Loucy (cell line): Measurements from ENCODE around the gene C12orf75.

Experiments
- H2AFZ ChIP-seq: fragments of 200-600 bp; sonication (generic); 2 replicates; pipeline ENCODE4 v1.6.0; 2016; ENCODE audit warnings: antibody characterized with exemption, mild to moderate bottlenecking, low read length, moderate library complexity
- H3F3A ChIP-seq: fragments of 200-600 bp; 2 replicates; pipeline ENCODE4 v1.6.0; 2016; ENCODE audit warnings: antibody characterized with exemption, low read depth, mild to moderate bottlenecking
- H3K27me3 ChIP-seq: fragments of 200-600 bp; sonication (generic); 2 replicates; pipeline ENCODE4 v1.6.1; 2014; ENCODE audit warnings: low read length, mild to moderate bottlenecking; ENCODE audit not compliant: insufficient read depth, poor library complexity, severe bottlenecking
- H3K36me3 ChIP-seq: fragments of 200-600 bp; sonication (generic); 2 replicates; pipeline ENCODE4 v1.6.1; 2016; ENCODE audit warnings: low read length; ENCODE audit not compliant: insufficient read depth
- H3K4me1 ChIP-seq: fragments of 200-600 bp; sonication (generic); 2 replicates; pipeline ENCODE4 v1.5.1; 2014; ENCODE audit warnings: low read length, mild to moderate bottlenecking; ENCODE audit not compliant: insufficient read depth, poor library complexity, severe bottlenecking
- H3K4me2 ChIP-seq: fragments of 200-600 bp; sonication (generic); 2 replicates; pipeline ENCODE4 v1.6.0; 2014; ENCODE audit warnings: antibody characterized with exemption, low read length, low read depth, mild to moderate bottlenecking; ENCODE audit not compliant: poor library complexity, severe bottlenecking
- H3K4me3 ChIP-seq: fragments of 200-600 bp; sonication (generic); 2 replicates; pipeline ENCODE4 v1.5.1; 2014; ENCODE audit warnings: low read length, mild to moderate bottlenecking, mixed read lengths; ENCODE audit not compliant: poor library complexity, severe bottlenecking
- H3K79me2 ChIP-seq: fragments of 200-600 bp; sonication (generic); 2 replicates; pipeline ENCODE4 v1.6.1; 2014; ENCODE audit warnings: low read length; ENCODE audit not compliant: insufficient read depth
- H3K9ac ChIP-seq: fragments of 200-600 bp; sonication (generic); 2 replicates; pipeline ENCODE4 v1.6.0; 2014; ENCODE audit warnings: mild to moderate bottlenecking, low read depth, low read length, moderate library complexity; ENCODE audit not compliant: poor library complexity, severe bottlenecking
- H3K9me2 ChIP-seq: fragments of 200-600 bp; sonication (generic); replicated peaks from 2 replicates; pipeline ENCODE4 v1.6.1; 2016; ENCODE audit warnings: low read depth, low read length, mixed read lengths
- H3K9me3 ChIP-seq: fragments of 200-600 bp; sonication (generic); 2 replicates; pipeline ENCODE4 v1.6.1; 2014; ENCODE audit warnings: mild to moderate bottlenecking, antibody characterized with exemption, low read length, low read depth; ENCODE audit not compliant: insufficient read depth
- H4K20me1 ChIP-seq: fragments of 200-600 bp; sonication (generic); 2 replicates; pipeline ENCODE4 v1.6.0; 2014; ENCODE audit warnings: antibody characterized with exemption, low read length, mild to moderate bottlenecking; ENCODE audit not compliant: insufficient read depth, poor library complexity, severe bottlenecking
- EZH2phosphoT487 ChIP-seq: fragments of 200-600 bp; IDR thresholded peaks from 2 replicates; pipeline ENCODE4 v1.6.1; 2018; ENCODE audit warnings: antibody characterized with exemption, mild to moderate bottlenecking, moderate library complexity, borderline replicate concordance
- TF ChIP-seq, protein P1 (sequence below): fragments of 200-600 bp; sonication (generic); conservative IDR thresholded peaks from 2 replicates; pipeline ENCODE4 v1.5.1; 2014; ENCODE audit warnings: mild to moderate bottlenecking, antibody characterized with exemption, low read length

The C12orf75 gene

DNA sequence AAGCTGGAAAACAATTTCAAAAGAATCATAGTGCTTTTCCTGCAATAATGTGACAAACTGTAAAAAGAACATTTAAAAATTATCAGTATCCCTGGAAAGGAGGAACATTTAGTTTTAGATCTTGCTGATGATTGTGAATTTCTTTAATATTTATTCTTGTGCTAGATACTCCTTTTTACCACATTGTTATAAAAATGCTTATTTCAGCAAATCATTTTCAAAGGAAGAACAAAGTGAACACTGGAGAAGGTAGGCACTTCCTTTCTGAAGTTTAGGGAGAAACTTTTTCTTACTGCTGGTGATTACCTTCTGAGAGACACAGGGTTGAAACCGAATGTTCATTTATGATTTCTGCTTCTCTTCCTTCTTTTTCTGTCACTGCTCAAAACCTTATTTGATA is 45.1 kb upstream of the C12orf75 start:
- H3K4me1 ChIP-seq = no peaks in the 10 kb centered on the region
- no peak overlapping the region for H3K4me2 ChIP-seq
- no peaks in the 10 kb centered on the region for H3K27me3 ChIP-seq
- no peak overlapping the region for H2AFZ ChIP-seq
- H3K4me3 ChIP-seq = no peak overlapping the region
- H3K36me3 ChIP-seq = no peaks in the 10 kb centered on the region
- no peaks in the 10 kb centered on the region for H3K9me2 ChIP-seq
- H3F3A ChIP-seq = no peaks in the 10 kb centered on the region
- H3K9ac ChIP-seq = no peak overlapping the region
- H3K79me2 ChIP-seq = no peaks in the 10 kb centered on the region
- TF ChIP-seq EZH2phosphoT487 = no peak
- TF ChIP-seq, protein P1, sequence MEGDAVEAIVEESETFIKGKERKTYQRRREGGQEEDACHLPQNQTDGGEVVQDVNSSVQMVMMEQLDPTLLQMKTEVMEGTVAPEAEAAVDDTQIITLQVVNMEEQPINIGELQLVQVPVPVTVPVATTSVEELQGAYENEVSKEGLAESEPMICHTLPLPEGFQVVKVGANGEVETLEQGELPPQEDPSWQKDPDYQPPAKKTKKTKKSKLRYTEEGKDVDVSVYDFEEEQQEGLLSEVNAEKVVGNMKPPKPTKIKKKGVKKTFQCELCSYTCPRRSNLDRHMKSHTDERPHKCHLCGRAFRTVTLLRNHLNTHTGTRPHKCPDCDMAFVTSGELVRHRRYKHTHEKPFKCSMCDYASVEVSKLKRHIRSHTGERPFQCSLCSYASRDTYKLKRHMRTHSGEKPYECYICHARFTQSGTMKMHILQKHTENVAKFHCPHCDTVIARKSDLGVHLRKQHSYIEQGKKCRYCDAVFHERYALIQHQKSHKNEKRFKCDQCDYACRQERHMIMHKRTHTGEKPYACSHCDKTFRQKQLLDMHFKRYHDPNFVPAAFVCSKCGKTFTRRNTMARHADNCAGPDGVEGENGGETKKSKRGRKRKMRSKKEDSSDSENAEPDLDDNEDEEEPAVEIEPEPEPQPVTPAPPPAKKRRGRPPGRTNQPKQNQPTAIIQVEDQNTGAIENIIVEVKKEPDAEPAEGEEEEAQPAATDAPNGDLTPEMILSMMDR = no peak
- H4K20me1 ChIP-seq = no peaks in the 10 kb centered on the region
- H3K9me3 ChIP-seq = no peaks in the 10 kb centered on the region; the same call in 1 of the 2 replicates

DNA sequence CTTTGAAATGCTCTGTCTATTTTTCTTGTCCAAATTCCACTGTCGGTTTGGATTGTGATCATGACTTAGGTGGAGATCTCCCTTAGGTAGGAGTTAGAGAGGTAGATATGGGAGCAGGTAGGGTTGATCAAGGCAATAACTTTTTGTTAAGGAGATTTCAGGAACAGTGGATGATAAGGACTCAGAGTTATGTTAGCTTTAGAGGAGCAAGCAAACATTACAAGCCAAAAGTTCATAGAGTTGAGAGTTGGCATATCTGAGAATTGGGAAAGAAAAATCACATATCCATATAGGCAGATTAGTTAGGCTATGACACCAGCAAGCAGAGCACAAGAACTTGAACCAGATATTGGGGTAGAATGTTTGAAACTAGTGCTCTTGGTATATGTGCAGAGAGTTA is 43.1 kb upstream of the C12orf75 start:
- Histone ChIP-seq H3K9ac (no peak overlapping the region), H3K9me2 (no peaks in the 10 kb centered on the region), H3K4me3 (no peak overlapping the region), H2AFZ (no peak overlapping the region), H4K20me1 (no peaks in the 10 kb centered on the region), H3K9me3 (no peaks in the 10 kb centered on the region; the same call in 1 of the 2 replicates), H3F3A (no peaks in the 10 kb centered on the region), H3K36me3 (no peaks in the 10 kb centered on the region), H3K27me3 (no peaks in the 10 kb centered on the region), H3K79me2 (no peaks in the 10 kb centered on the region), H3K4me2 (no peak overlapping the region), H3K4me1 (no peaks in the 10 kb centered on the region)
- TF ChIP-seq EZH2phosphoT487 = no peak
- TF ChIP-seq, protein P1 = no peak

DNA sequence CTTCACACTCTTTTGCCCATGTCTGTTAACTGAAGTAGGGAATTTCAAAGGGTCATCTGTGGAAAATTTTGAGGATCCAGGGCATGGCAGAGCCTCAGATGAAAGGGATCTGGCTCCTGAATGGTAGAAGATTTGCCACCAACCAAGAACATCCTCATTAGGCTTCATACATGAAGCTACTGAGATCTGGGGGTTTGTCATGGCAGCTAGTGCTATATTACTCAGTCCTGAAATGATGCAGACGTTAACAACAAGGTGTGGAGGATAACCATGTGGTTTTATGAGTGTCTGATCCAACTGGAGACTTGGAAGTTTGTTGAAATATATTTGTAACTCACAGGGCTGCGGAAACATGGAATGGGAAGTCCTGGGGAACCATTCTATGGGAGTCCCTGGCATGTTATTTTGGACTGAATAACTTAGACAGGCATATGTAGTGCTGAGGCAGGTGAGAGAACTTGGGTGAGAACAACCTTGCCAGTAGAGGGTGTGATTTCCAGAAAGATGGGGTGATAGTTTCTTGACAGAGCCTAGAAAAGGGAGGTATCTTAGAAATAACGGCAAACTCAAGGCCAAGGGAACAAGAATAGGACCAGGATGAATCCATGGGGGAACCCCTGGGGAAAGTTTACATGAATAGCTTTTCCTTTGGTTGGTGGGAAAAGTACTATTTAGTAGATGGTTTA is 42.0 kb upstream of the C12orf75 start:
- H3K4me1 ChIP-seq = no peaks in the 10 kb centered on the region
- no peak for TF ChIP-seq EZH2phosphoT487
- TF ChIP-seq, protein P1 = peak; percentile 33
- H2AFZ ChIP-seq = no peak overlapping the region
- H3F3A ChIP-seq = no peaks in the 10 kb centered on the region
- H3K79me2 ChIP-seq = no peaks in the 10 kb centered on the region
- no peak overlapping the region for H3K9ac ChIP-seq
- H4K20me1 ChIP-seq = no peaks in the 10 kb centered on the region
- H3K27me3 ChIP-seq = no peaks in the 10 kb centered on the region
- H3K9me3 ChIP-seq = no peaks in the 10 kb centered on the region; the same call in 1 of the 2 replicates
- no peak overlapping the region for H3K4me2 ChIP-seq
- H3K4me3 ChIP-seq = no peak overlapping the region
- H3K9me2 ChIP-seq = no peaks in the 10 kb centered on the region
- no peaks in the 10 kb centered on the region for H3K36me3 ChIP-seq
